Mesothelial cell of epicardium (in vitro differentiated cells): ENCODE results near the gene TLL1. TPM values are rescaled to one million over a fixed set of nuclear protein-coding genes. Genes with fewer than 3 reads are reported as not detected.

Source experiments
- DNase-seq, 2 experiments: peaks; one replicate each; pipeline ENCODE4 v3.0.0; 2021; ENCODE audit warnings: low spot score in 2 of 2; ENCODE audit not compliant: unreplicated experiment in 2 of 2
- H3K27ac Mint-ChIP-seq: 2 replicates; pipeline ENCODE4 v1.8.0; 2021; ENCODE audit warnings: mixed read lengths
- H3K27me3 Mint-ChIP-seq: 2 replicates; pipeline ENCODE4 v1.8.0; 2021; ENCODE audit warnings: low read depth, mixed read lengths
- H3K36me3 Mint-ChIP-seq: 2 replicates; pipeline ENCODE4 v1.8.0; 2021; ENCODE audit warnings: mixed read lengths
- H3K4me1 Mint-ChIP-seq: 2 replicates; pipeline ENCODE4 v1.8.0; 2021; ENCODE audit warnings: mixed read lengths
- H3K4me3 Mint-ChIP-seq: 2 replicates; pipeline ENCODE4 v1.8.0; 2021; ENCODE audit warnings: mild to moderate bottlenecking, moderate library complexity, mixed read lengths
- H3K9me3 Mint-ChIP-seq: 2 replicates; pipeline ENCODE4 v1.8.0; 2021; ENCODE audit warnings: mixed read lengths
- CTCF ChIP-seq: fragments of 200-600 bp; sonication (generic); IDR thresholded peaks from one replicate; pipeline ENCODE4 v1.5.0; 2021; ENCODE audit warnings: antibody characterized with exemption; ENCODE audit not compliant: unreplicated experiment
- total RNA-seq: library from RNA; stranded (reverse); gene quantifications from 3 replicates; pipeline ENCODE4 v1.2.1, GENCODE V29; 2021

TLL1 gene
- total RNA-seq, 1 donor from 2014 or later: 1.8 TPM

DNA sequence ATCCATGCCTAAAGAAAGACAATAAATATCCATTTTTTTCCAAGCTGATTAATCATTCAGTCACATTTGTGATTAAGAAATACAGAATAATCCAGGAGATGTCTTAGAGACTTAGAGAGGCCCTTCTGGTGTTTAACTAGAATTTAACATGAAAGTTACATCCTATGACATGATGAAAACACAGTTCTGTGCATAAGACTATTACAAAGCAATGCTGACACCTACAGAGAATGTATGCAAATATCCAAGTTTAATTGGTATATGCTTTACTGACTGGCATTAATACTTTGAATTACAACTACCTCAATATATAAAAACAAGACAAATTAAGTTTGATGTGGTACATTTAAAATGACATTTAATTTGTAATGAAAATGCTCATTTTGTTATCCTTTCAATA, 17.8 kb upstream of the TLL1 start:
- no peak overlapping the region for H3K27ac Mint-ChIP-seq
- no peak for DNase-seq
- TF ChIP-seq CTCF: no peak
- peaks cover 11% of the 10 kb centered on the region for H3K4me1 Mint-ChIP-seq
- no peaks in the 10 kb centered on the region for H3K36me3 Mint-ChIP-seq
- no peak overlapping the region for H3K4me3 Mint-ChIP-seq
- H3K27me3 Mint-ChIP-seq: peaks cover 4% of the 10 kb centered on the region
- H3K9me3 Mint-ChIP-seq: no peaks in the 10 kb centered on the region

GRCh38 chr4:165861363-165861762, 11.7 kb upstream of the TLL1 start:
- no peak overlapping the region for H3K4me3 Mint-ChIP-seq
- DNase-seq: no peak
- H3K9me3 Mint-ChIP-seq: no peaks in the 10 kb centered on the region
- no peaks in the 10 kb centered on the region for H3K36me3 Mint-ChIP-seq
- H3K27me3 Mint-ChIP-seq: peaks cover 23% of the 10 kb centered on the region
- no peak for TF ChIP-seq CTCF
- H3K27ac Mint-ChIP-seq: no peak overlapping the region
- H3K4me1 Mint-ChIP-seq: no peaks in the 10 kb centered on the region

GRCh38 chr4:165864271-165864670, 8.8 kb upstream of the TLL1 start:
- no peak for TF ChIP-seq CTCF
- H3K4me1 Mint-ChIP-seq: no peaks in the 10 kb centered on the region
- no peak for DNase-seq

GRCh38 chr4:165866019-165866650, 6.9 kb upstream of the TLL1 start:
- Mint-ChIP-seq H3K27ac (no peak overlapping the region), H3K4me1 (no peaks in the 10 kb centered on the region), H3K4me3 (no peak overlapping the region), H3K36me3 (no peaks in the 10 kb centered on the region), H3K27me3 (peaks cover 54% of the 10 kb centered on the region), H3K9me3 (no peaks in the 10 kb centered on the region)
- no peak for DNase-seq
- TF ChIP-seq CTCF: no peak

More at GRCh38 chr4:165864271-165864670, 8.8 kb upstream of the TLL1 start:
- H3K4me3 Mint-ChIP-seq: no peak overlapping the region
- H3K36me3 Mint-ChIP-seq: no peaks in the 10 kb centered on the region
- H3K27ac Mint-ChIP-seq: no peak overlapping the region
- H3K27me3 Mint-ChIP-seq: peaks cover 47% of the 10 kb centered on the region
- no peaks in the 10 kb centered on the region for H3K9me3 Mint-ChIP-seq

GRCh38 chr4:165867961-165868360, 5.1 kb upstream of the TLL1 start:
- no peaks in the 10 kb centered on the region for H3K36me3 Mint-ChIP-seq
- H3K4me1 Mint-ChIP-seq: peaks cover 7% of the 10 kb centered on the region
- TF ChIP-seq CTCF: no peak
- no peak overlapping the region for H3K4me3 Mint-ChIP-seq
- H3K27me3 Mint-ChIP-seq: peaks cover 69% of the 10 kb centered on the region
- H3K9me3 Mint-ChIP-seq: no peaks in the 10 kb centered on the region
- no peak overlapping the region for H3K27ac Mint-ChIP-seq
- no peak for DNase-seq
